Gastroesophageal sphincter (tissue), 3 donors: ENCODE results near the gene SLC39A6.

Source experiments
- CTCF ChIP-seq, 4 experiments: fragments of 200-600 bp in 2 of 4; fragments of 450-650 bp in 2 of 4; sonication (generic) in 1 of 4; IDR thresholded peaks; one replicate each; pipeline ENCODE4 v1.5.1; 2017 to 2019; ENCODE audit warnings: antibody characterized with exemption in 4 of 4, mild to moderate bottlenecking in 2 of 4, moderate library complexity in 2 of 4
- POLR2A ChIP-seq, 2 donors: fragments of 450-650 bp; IDR thresholded peaks; one replicate each; pipeline ENCODE4 v1.6.1; 2017; ENCODE audit warnings: antibody characterized with exemption in 2 of 2, mild to moderate bottlenecking in 2 of 2, moderate library complexity in 1 of 2
- POLR2AphosphoS5 ChIP-seq: sonication (generic); formaldehyde crosslinking; IDR thresholded peaks from one replicate; pipeline ENCODE4 v1.6.1; 2017; ENCODE audit warnings: antibody characterized with exemption

GRCh38 chr18:36114251-36114650 lies 14.9 kb downstream of the SLC39A6 start:
- TF ChIP-seq POLR2A (IDR thresholded peaks at IDR 0.05) (no peak), POLR2AphosphoS5 (no peak), CTCF (IDR thresholded peaks at IDR 0.05) (no peak)
